ENCODE results near the gene HDAC4.
A peak's percentile ranks its signal among the peaks of the same experiment; 100 is the strongest.

The HDAC4 gene

DNA sequence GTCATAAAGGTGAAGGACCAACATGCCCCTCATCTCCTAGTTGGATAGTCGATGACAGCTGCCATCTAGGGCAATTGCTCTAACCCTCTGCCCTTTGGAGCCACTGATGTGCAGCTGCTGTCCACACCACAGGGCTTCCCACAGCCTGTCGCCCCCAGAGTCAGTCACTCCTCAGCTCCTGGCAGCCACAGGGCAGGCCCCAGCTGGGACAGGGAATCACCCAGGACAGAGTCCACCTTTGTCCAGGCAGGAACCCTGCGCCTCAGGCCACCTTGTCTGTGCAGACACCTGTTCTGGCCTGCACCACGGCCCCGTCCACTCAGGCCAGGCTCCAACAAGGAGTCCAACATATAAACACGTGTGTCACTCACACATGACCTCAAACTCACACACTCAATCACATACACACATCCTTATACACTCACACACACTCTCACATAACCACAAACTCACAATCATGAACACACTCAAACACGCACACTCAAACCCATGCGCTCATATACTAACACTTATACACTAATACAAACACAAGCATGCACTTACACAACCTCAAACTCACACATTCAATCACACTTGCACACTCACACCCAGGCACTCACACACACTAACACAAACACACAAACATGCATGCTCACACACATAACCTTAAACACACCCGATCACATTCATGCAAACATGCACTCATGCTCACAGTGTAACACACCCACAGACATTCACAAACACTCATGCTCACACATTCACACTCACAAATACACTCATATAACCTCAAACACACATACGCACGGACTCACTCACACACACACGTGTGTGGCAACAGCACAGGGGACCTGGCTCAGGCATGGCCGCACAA, 29.7 kb downstream of the HDAC4 start:
- Histone ChIP-seq H3K27ac (replicated peaks) (no peak overlapping the region), H3K27me3 (ENCODE audit: insufficient read depth, poor library complexity, severe bottlenecking) (no peaks in the 10 kb centered on the region), H3K4me3 (replicated peaks; ENCODE audit: insufficient read depth, low read length) (no peak overlapping the region)
- no peak for TF ChIP-seq SPI1 (IDR thresholded peaks at IDR 0.05; ENCODE audit: borderline replicate concordance, low read depth)
- TF ChIP-seq, protein P1, sequence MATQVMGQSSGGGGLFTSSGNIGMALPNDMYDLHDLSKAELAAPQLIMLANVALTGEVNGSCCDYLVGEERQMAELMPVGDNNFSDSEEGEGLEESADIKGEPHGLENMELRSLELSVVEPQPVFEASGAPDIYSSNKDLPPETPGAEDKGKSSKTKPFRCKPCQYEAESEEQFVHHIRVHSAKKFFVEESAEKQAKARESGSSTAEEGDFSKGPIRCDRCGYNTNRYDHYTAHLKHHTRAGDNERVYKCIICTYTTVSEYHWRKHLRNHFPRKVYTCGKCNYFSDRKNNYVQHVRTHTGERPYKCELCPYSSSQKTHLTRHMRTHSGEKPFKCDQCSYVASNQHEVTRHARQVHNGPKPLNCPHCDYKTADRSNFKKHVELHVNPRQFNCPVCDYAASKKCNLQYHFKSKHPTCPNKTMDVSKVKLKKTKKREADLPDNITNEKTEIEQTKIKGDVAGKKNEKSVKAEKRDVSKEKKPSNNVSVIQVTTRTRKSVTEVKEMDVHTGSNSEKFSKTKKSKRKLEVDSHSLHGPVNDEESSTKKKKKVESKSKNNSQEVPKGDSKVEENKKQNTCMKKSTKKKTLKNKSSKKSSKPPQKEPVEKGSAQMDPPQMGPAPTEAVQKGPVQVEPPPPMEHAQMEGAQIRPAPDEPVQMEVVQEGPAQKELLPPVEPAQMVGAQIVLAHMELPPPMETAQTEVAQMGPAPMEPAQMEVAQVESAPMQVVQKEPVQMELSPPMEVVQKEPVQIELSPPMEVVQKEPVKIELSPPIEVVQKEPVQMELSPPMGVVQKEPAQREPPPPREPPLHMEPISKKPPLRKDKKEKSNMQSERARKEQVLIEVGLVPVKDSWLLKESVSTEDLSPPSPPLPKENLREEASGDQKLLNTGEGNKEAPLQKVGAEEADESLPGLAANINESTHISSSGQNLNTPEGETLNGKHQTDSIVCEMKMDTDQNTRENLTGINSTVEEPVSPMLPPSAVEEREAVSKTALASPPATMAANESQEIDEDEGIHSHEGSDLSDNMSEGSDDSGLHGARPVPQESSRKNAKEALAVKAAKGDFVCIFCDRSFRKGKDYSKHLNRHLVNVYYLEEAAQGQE (IDR thresholded peaks at IDR 0.05; ENCODE audit: insufficient replicate concordance, low read depth): no peak
- TF ChIP-seq, protein P2, sequence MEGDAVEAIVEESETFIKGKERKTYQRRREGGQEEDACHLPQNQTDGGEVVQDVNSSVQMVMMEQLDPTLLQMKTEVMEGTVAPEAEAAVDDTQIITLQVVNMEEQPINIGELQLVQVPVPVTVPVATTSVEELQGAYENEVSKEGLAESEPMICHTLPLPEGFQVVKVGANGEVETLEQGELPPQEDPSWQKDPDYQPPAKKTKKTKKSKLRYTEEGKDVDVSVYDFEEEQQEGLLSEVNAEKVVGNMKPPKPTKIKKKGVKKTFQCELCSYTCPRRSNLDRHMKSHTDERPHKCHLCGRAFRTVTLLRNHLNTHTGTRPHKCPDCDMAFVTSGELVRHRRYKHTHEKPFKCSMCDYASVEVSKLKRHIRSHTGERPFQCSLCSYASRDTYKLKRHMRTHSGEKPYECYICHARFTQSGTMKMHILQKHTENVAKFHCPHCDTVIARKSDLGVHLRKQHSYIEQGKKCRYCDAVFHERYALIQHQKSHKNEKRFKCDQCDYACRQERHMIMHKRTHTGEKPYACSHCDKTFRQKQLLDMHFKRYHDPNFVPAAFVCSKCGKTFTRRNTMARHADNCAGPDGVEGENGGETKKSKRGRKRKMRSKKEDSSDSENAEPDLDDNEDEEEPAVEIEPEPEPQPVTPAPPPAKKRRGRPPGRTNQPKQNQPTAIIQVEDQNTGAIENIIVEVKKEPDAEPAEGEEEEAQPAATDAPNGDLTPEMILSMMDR (IDR thresholded peaks at IDR 0.05; ENCODE audit: insufficient read depth, low read length): no peak
- TF ChIP-seq POLR2AphosphoS5 (IDR thresholded peaks at IDR 0.05; ENCODE audit: low read depth): no peak
- no peak for TF ChIP-seq GABPA (IDR thresholded peaks at IDR 0.05; ENCODE audit: low read depth)
- DNase-seq (ENCODE audit: low read depth in 1 of 2, low spot score in 1 of 2): no peak

DNA sequence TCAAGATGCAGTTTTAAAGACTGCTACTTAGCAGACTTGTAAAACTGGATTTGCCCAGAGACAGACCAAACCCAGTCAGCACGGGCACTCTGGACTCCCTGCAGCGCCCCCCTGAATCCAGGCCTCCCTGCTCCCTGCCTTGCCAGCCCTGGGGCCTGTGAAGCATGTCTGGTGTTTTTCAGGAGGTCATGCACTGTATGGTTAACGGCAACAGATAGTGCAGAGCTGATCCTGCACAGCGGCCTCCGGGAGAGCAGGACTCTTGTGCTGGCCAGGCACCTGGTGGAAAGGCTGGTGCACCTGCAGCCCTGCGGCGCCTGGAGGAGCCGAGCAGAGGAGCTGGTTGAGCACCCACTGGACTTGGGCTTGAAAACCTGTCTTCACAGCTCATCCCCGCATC, 30.4 kb downstream of the HDAC4 start:
- H3K27ac ChIP-seq (replicated peaks): peak overlapping the region; percentile 3; the same call in 1 of the 2 replicates
- no peak overlapping the region for H3K4me3 ChIP-seq (replicated peaks; ENCODE audit: insufficient read depth, low read length)
- TF ChIP-seq GABPA (IDR thresholded peaks at IDR 0.05; ENCODE audit: low read depth) (no peak), POLR2AphosphoS5 (IDR thresholded peaks at IDR 0.05; ENCODE audit: low read depth) (no peak), SPI1 (IDR thresholded peaks at IDR 0.05; ENCODE audit: borderline replicate concordance, low read depth) (no peak)
- TF ChIP-seq, protein P1 (IDR thresholded peaks at IDR 0.05; ENCODE audit: insufficient replicate concordance, low read depth): no peak
- TF ChIP-seq, protein P2 (IDR thresholded peaks at IDR 0.05; ENCODE audit: insufficient read depth, low read length): no peak

DNA sequence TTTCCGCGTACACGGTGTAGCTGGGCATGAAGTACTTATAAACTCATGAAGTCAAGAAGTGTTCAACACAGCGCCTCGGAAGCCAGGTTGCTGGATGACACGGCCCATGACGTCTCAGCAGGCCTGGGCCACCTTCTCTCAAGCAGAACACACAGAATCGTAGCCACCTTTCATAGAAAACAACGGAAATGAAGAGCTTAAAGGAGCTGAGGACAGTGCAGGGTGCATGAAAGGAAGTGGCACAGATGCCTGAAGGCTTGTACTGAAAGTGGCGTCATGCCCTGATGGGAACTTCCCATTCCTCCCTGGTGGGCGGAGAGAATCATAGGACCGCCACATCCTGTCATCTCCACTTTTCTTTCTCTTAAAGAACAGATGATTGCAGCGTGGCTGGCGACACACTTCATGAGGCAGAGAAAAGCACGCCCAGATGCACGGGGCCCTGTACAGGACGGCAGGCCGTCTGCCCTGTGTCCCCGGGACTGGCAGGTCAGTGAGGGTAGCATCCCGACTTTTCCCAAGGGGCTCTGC, 31.1 kb downstream of the HDAC4 start:
- DNase-seq (ENCODE audit: low read depth in 1 of 2, low spot score in 1 of 2): peak; percentile 59 to 75
- H3K27me3 ChIP-seq (ENCODE audit: insufficient read depth, poor library complexity, severe bottlenecking): no peaks in the 10 kb centered on the region
- peak overlapping the region; percentile 3 for H3K27ac ChIP-seq (replicated peaks)
- peak; percentile 76; the same call in 1 of the 2 replicates for TF ChIP-seq SPI1 (IDR thresholded peaks at IDR 0.05; ENCODE audit: borderline replicate concordance, low read depth)
- TF ChIP-seq, protein P1 (IDR thresholded peaks at IDR 0.05; ENCODE audit: insufficient replicate concordance, low read depth): no peak
- no peak overlapping the region for H3K4me3 ChIP-seq (replicated peaks; ENCODE audit: insufficient read depth, low read length)

More for the DNA sequence above, 30.4 kb downstream of the HDAC4 start:
- H3K27me3 ChIP-seq (ENCODE audit: insufficient read depth, poor library complexity, severe bottlenecking): no peaks in the 10 kb centered on the region
- no peak for DNase-seq (ENCODE audit: low read depth in 1 of 2, low spot score in 1 of 2)

Data from HL-60 (cell line).